Skin of body (tissue), 2 donors: Measurements from ENCODE around the gene TMEM238. TPM values are rescaled to one million over a fixed set of nuclear protein-coding genes. Genes with fewer than 3 reads are reported as not detected.
"Not testable (repeated sequence)": the region's sequence is repeated elsewhere in the genome, so short reads cannot be mapped to it uniquely, and the experiment has no call there.

Source experiments
- DNase-seq: peaks from one replicate; lab custom pipeline; 2025; lab: John Stamatoyannopoulos, UW
- total RNA-seq: library from RNA; depleted of rRNA; stranded (reverse); fragments of >200 nt; gene quantifications from one replicate; pipeline ENCODE4 v1.2.3, GENCODE V29; 2014

Gene TMEM238
- total RNA-seq = 0.30 TPM

- DNase-seq = no peak
These were observed at the start of gene TMEM238 for GRCh38 chr19:55384131-55384919. Gene TMEM238 (minus strand): TSS chr19:55384292. CDS start chr19:55384259, 33 bp downstream.

- no peak for DNase-seq
These were observed 49.2 kb upstream of the TMEM238 start for GRCh38 chr19:55433292-55433691.

- no peak for DNase-seq
These were observed 48.3 kb upstream of the TMEM238 start for GRCh38 chr19:55432241-55432959.

GRCh38 chr19:55431183-55431582, 47.1 kb upstream of the TMEM238 start:
- DNase-seq = no peak

- DNase-seq = no peak
These were observed 42.0 kb upstream of the TMEM238 start for GRCh38 chr19:55426042-55426441.

GRCh38 chr19:55424518-55424917, 40.4 kb upstream of the TMEM238 start:
- DNase-seq = no peak

GRCh38 chr19:55423225-55424005, 39.3 kb upstream of the TMEM238 start:
- DNase-seq = no peak

GRCh38 chr19:55421281-55421680, 37.2 kb upstream of the TMEM238 start:
- DNase-seq = not testable (repeated sequence)

GRCh38 chr19:55419624-55420236, 35.6 kb upstream of the TMEM238 start:
- DNase-seq = no peak

GRCh38 chr19:55419103-55419502, 35.0 kb upstream of the TMEM238 start:
- DNase-seq = no peak

GRCh38 chr19:55418185-55418584, 34.1 kb upstream of the TMEM238 start:
- peak; percentile 76 for DNase-seq

GRCh38 chr19:55410168-55410567, 26.1 kb upstream of the TMEM238 start:
- no peak for DNase-seq

GRCh38 chr19:55409179-55409578, 25.1 kb upstream of the TMEM238 start:
- not testable (repeated sequence) for DNase-seq

GRCh38 chr19:55408533-55408872, 24.4 kb upstream of the TMEM238 start:
- no peak for DNase-seq

GRCh38 chr19:55407800-55408532, 23.9 kb upstream of the TMEM238 start:
- DNase-seq = peak; percentile 100

- not testable (repeated sequence) for DNase-seq
These were observed 23.4 kb upstream of the TMEM238 start, which contains the start of gene UBE2S for GRCh38 chr19:55407550-55407799. Gene UBE2S (minus strand): TSS chr19:55407788. CDS start chr19:55407589, 199 bp downstream.

GRCh38 chr19:55406826-55407549, 22.9 kb upstream of the TMEM238 start:
- DNase-seq = no peak

GRCh38 chr19:55406091-55406825, 22.2 kb upstream of the TMEM238 start:
- no peak for DNase-seq

GRCh38 chr19:55405638-55406037, 21.5 kb upstream of the TMEM238 start:
- no peak for DNase-seq

GRCh38 chr19:55402509-55402908, 18.4 kb upstream of the TMEM238 start:
- no peak for DNase-seq
